Measurements from ENCODE around the gene NOP53. TPM values are rescaled to one million over a fixed set of nuclear protein-coding genes. Genes with fewer than 3 reads are reported as not detected.
A peak's percentile ranks its signal among the peaks of the same experiment; 100 is the strongest.

Gene NOP53
- total and polyA plus RNA-seq, 9 of the 15 experiments (the other 6 are each of a cell fraction or from before 2014, with no cell fraction given) = 6.5 to 274 (median 145) TPM

- H3K9ac ChIP-seq (ENCODE audit: insufficient read depth in 1 of 2, low read depth in 2 of 2, low read length in 2 of 2) = peak overlapping the region in 1 of 2 experiments; percentile 100; a peak in 3 of 4 replicates
- no peak overlapping the region for H3K4me3 ChIP-seq
- H3K9me3 ChIP-seq (replicated peaks; ENCODE audit: control insufficient read depth, insufficient read depth, low read depth, low read length) = no peaks in the 10 kb centered on the region
- ChIA-PET CTCF (ENCODE audit: low intra/inter-chr PET ratio) (no interaction called here), POLR2A (interaction anchor here (0.9 kb wide), 1 partner anchor 14 kb away, joined by 3 read pairs; no protein-coding TSS in a partner anchor)
- no peak for FAIRE-seq
- H3K4me1 ChIP-seq (replicated peaks in 1 of 2; ENCODE audit: control insufficient read depth in 2 of 2, insufficient read depth in 2 of 2, low read length in 2 of 2) = peaks cover 11 to 29% of the 10 kb centered on the region in 2 experiments; a peak in 3 of 5 replicates
- no peaks in the 10 kb centered on the region for H3K27me3 ChIP-seq (ENCODE audit: control insufficient read depth in 2 of 2, insufficient read depth in 2 of 2, low read length in 2 of 2)
- no peaks in the 10 kb centered on the region for H4K20me1 ChIP-seq (replicated peaks; ENCODE audit: control insufficient read depth, insufficient read depth, low read length)
- H3K27ac ChIP-seq (ENCODE audit: extremely low read depth, low read depth, low read length) = no peak overlapping the region; the same call in 2 of the 3 replicates
- H3K79me2 ChIP-seq (ENCODE audit: control insufficient read depth, insufficient read depth, low read length) = peaks cover 25% of the 10 kb centered on the region
- BruUV-seq (replicated peaks) = no TSS peak
- ATAC-seq = no peak
- intact Hi-C loops (cut with micrococcal nuclease) = no loop called here
- in situ Hi-C loops (cut with MboI) = no loop called here
- no peak overlapping the region for H2AFZ ChIP-seq (ENCODE audit: low read depth, low read length)
- peak overlapping the region; percentile 84 for H3K4me2 ChIP-seq (ENCODE audit: insufficient read depth, low read length)
- H3K9me1 ChIP-seq (ENCODE audit: control insufficient read depth, insufficient read depth, low read length) = peaks cover 3% of the 10 kb centered on the region
- H3K36me3 ChIP-seq (ENCODE audit: control insufficient read depth, insufficient read depth, low read length) = peaks cover 37% of the 10 kb centered on the region; the same call in 2 of the 3 replicates
- DNase-seq (ENCODE audit: extremely low read depth in 1 of 4, low spot score in 3 of 4) = peak in 1 of 4 experiments; percentile 9
- WGBS (ENCODE audit: insufficient coverage, low coverage, missing lambda C conversion rate) = 94% methylated on average over 4 of the region's 9 CpGs
- TF ChIP-seq HINFP (tag; conservative IDR thresholded peaks at IDR 0.05; ENCODE audit: low read depth) (no peak), GMEB1 (CRISPR knock-in tag; IDR thresholded peaks at IDR 0.05) (no peak), XRCC4 (IDR thresholded peaks at IDR 0.05; ENCODE audit: extremely low read depth, insufficient read depth, insufficient read length) (no peak), NONO (IDR thresholded peaks at IDR 0.05; ENCODE audit: low read depth in 2 of 2, low read length in 1 of 2) (no peak), ZBTB43 (CRISPR knock-in tag; IDR thresholded peaks at IDR 0.05) (no peak), ELK1 (CRISPR knock-in tag; IDR thresholded peaks at IDR 0.05) (no peak), ETS1 (conservative IDR thresholded peaks at IDR 0.05; ENCODE audit: control insufficient read depth, low read depth, low read length) (no peak), MNT (conservative IDR thresholded peaks at IDR 0.05) (no peak), CREM (IDR thresholded peaks at IDR 0.05; ENCODE audit: low read depth) (no peak), PRPF4 (IDR thresholded peaks at IDR 0.05; ENCODE audit: insufficient read depth, low read depth, low read length, poor library complexity, severe bottlenecking) (no peak), HNRNPUL1 (IDR thresholded peaks at IDR 0.05; ENCODE audit: low read length) (no peak), ZBED1 (IDR thresholded peaks at IDR 0.05) (no peak), ZNF668 (CRISPR knock-in tag; IDR thresholded peaks at IDR 0.05) (no peak), TBP (optimal IDR thresholded peaks at IDR 0.05; ENCODE audit: low read depth, low read length) (no peak)
These were observed 34.8 kb downstream of the NOP53 start for GRCh38 chr19:47780215-47780551.
